BE2C (cell line): ENCODE data around the gene CDH7.

ENCODE experiments used
- DNase-seq: peaks from one replicate; pipeline ENCODE4 v3.0.0-alpha.2; 2020
- H3K27me3 ChIP-seq: fragments of 250-450 bp; sonication (Bioruptor Pico); 2 replicates; pipeline ENCODE4 v1.5.1; 2020; ENCODE audit warnings: mild to moderate bottlenecking
- H3K36me3 ChIP-seq: fragments of 250-450 bp; sonication (Bioruptor Pico); 2 replicates; pipeline ENCODE4 v1.5.1; 2020; ENCODE audit warnings: mild to moderate bottlenecking
- H3K4me1 ChIP-seq: fragments of 250-450 bp; sonication (Bioruptor Pico); 2 replicates; pipeline ENCODE4 v1.5.1; 2020
- H3K4me3 ChIP-seq: 2 replicates; pipeline ENCODE4 v1.5.1; 2011; ENCODE audit warnings: low read depth, low read length
- H3K9me3 ChIP-seq: fragments of 250-450 bp; sonication (Bioruptor Pico); 2 replicates; pipeline ENCODE4 v1.5.1; 2020
- CTCF ChIP-seq: IDR thresholded peaks from 2 replicates; pipeline ENCODE4 v1.5.1; 2012; ENCODE audit warnings: mild to moderate bottlenecking, low read depth, low read length

The CDH7 gene

GRCh38 chr18:65922103-65922502 lies 171.3 kb downstream of the CDH7 start:
- no peaks in the 10 kb centered on the region for H3K36me3 ChIP-seq
- H3K27me3 ChIP-seq, result no peaks in the 10 kb centered on the region
- H3K9me3 ChIP-seq, result no peaks in the 10 kb centered on the region
- no peaks in the 10 kb centered on the region for H3K4me1 ChIP-seq
- no peak for TF ChIP-seq CTCF
- DNase-seq, result no peak
- H3K4me3 ChIP-seq, result no peak overlapping the region

GRCh38 chr18:65924904-65925303 lies 174.1 kb downstream of the CDH7 start:
- no peak for TF ChIP-seq CTCF
- no peaks in the 10 kb centered on the region for H3K4me1 ChIP-seq
- no peaks in the 10 kb centered on the region for H3K9me3 ChIP-seq
- H3K27me3 ChIP-seq, result no peaks in the 10 kb centered on the region
- no peaks in the 10 kb centered on the region for H3K36me3 ChIP-seq
- no peak for DNase-seq
- H3K4me3 ChIP-seq, result no peak overlapping the region

DNA sequence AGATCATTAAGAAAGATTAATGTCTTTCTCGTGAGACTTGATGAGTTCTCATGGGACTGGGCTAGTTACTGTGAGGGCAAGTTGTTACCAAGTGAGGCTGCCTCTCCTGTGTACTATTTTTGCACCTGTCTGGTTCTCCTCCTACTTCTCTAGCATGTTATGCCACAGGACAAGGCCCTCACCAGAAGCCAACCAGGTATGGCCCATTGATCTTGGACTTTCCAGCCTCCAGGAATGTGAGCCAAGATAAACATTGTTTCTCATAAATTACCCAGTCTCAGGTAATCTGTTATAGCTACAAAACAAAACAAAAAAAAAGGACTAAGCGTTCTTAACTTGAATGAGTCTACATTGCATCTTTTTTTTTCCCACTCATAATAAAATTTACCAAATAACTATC lies 184.1 kb downstream of the CDH7 start:
- no peak for TF ChIP-seq CTCF
- DNase-seq, result no peak
- H3K4me1 ChIP-seq, result no peaks in the 10 kb centered on the region
- H3K9me3 ChIP-seq, result no peaks in the 10 kb centered on the region
- H3K36me3 ChIP-seq, result no peaks in the 10 kb centered on the region
- H3K4me3 ChIP-seq, result no peak overlapping the region
- no peaks in the 10 kb centered on the region for H3K27me3 ChIP-seq

DNA sequence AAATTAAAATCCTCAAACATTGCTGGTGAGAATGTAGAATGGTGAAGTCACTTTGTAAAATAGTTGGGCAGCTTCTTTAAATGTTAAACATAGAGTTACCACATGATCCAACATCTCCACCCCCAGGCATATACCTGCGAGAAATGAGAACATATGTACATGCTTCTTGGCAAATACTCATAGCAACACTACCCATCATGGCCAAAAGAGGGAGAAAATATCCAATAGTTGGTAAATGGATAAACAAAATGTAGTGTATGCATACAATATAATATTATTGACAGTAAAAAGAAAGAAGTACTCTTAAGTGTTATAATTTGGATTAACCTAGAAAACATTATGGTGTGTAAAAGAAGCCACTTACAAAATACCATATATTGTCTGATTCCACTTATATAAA lies 185.9 kb downstream of the CDH7 start:
- Histone ChIP-seq H3K4me3 (no peak overlapping the region), H3K4me1 (no peaks in the 10 kb centered on the region), H3K27me3 (no peaks in the 10 kb centered on the region), H3K36me3 (no peaks in the 10 kb centered on the region), H3K9me3 (no peaks in the 10 kb centered on the region)
- TF ChIP-seq CTCF, result peak; percentile 9; the same call in 1 of the 2 replicates
- no peak for DNase-seq

GRCh38 chr18:65937180-65937579 lies 186.4 kb downstream of the CDH7 start:
- DNase-seq, result no peak
- no peak for TF ChIP-seq CTCF
- no peaks in the 10 kb centered on the region for H3K4me1 ChIP-seq
- H3K4me3 ChIP-seq, result no peak overlapping the region
- H3K27me3 ChIP-seq, result no peaks in the 10 kb centered on the region
- H3K36me3 ChIP-seq, result no peaks in the 10 kb centered on the region
- H3K9me3 ChIP-seq, result no peaks in the 10 kb centered on the region

DNA sequence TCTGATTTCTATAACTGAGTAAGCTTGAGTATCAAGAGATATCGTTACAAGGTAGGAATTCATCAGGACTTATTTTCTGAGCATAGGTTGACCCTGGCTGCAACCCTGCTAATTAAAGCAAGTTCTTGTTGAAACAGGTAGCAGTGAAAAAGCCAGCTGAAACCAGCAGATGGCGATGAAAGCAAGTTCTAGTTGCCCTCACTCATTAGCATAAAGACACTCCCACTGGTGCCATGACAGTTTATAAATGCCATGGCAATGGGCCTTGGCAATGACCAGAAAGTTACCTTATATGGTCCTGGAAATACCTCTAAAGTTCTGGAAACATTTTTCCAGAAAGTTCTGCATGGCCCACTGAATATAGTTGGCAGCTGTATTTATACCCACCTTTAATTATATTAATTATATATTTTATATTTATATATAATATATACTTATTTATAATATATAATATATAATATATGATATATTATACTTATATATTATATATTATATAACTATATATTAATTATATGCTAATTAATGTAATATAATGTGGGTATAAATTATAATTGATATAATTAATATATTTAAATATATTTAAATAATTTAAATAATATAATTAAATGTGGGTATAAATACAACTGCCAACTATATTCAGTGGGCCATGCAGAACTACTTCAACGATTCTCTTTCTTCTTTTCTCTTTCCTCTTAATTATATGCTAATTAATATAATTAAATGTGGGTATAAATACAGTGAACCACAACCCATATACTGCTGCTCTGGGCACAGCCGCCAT lies 188.0 kb downstream of the CDH7 start:
- no peaks in the 10 kb centered on the region for H3K36me3 ChIP-seq

More for the DNA sequence above, 188.0 kb downstream of the CDH7 start:
- peak; percentile 57 for TF ChIP-seq CTCF
- DNase-seq, result peak; percentile 55
- H3K4me3 ChIP-seq, result no peak overlapping the region
- no peaks in the 10 kb centered on the region for H3K9me3 ChIP-seq
- no peaks in the 10 kb centered on the region for H3K27me3 ChIP-seq
- no peaks in the 10 kb centered on the region for H3K4me1 ChIP-seq
